ENCODE measurements around the gene ALDOB.
"Not testable (repeated sequence)": the region's sequence is repeated elsewhere in the genome, so short reads cannot be mapped to it uniquely, and the experiment has no call there.

Gene ALDOB

DNA sequence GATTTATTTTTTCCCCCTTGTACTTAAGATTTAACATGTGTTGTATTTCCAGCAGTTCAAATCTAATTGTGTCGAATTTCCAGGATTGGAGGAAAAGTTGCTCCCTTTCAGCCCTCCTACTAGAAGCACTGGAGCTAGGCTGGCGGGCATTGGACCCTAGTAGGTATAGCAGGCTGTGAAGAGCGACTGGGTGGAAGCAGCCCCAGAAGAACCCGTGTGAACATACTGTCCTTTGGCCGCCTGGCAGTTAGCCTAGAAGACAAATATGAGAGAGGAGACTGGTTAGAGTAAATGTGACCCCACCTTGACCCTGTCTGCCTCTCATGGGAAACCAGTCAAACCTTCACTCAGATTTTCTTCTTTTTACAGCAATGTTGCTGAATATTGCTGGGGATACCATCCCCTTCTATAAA, 13.9 kb downstream of the ALDOB start:
- peak; percentile 17 for DNase-seq (ENCODE audit: low spot score)

GRCh38 chr9:101419863-101420262, 15.7 kb downstream of the ALDOB start:
- DNase-seq (ENCODE audit: low spot score): no peak

DNA sequence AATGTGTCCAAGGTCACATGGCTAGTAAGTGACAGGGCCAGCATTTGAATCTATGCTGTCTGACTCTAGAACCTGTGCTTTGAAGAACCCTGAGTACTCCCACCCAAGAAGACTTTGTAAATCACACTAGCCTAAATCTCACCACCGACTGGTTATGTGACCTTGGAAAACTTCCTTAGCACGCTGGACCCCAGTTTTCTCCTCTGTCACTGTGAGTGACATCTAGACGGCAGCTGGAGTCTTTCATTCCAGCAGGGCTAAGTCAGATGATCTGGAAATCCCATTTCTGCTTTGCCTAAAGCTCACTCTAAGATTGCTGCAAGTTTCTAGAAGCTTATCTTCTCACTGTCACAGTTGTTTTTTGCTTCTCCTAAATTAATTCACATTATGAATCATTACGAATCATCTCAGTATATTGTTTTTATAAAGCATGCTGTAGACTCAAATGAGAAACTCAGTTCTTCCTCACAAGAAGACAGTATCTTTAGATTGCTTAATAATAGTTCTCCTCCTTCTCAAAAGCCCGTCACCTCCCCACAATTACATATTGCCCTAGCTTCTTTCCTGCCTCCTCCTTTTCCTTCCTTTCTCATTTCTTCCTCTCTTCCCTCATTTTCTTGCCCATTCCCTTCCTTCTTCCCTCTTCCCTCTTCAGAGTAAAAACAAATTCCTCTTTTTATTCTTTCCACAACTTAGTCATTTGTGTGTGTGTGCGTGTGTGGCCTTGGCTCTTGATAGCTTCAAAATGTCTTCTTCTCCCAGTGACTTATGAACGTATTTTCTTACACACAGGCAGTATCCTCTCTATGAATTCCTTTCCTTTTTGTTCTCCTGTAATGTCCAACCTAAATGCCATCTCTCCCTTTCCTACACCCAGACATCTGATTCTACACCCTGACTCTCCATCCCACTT, 16.8 kb downstream of the ALDOB start:
- no peak for DNase-seq (ENCODE audit: low spot score)

GRCh38 chr9:101417977-101418376, 17.6 kb downstream of the ALDOB start:
- DNase-seq (ENCODE audit: low spot score): no peak

DNA sequence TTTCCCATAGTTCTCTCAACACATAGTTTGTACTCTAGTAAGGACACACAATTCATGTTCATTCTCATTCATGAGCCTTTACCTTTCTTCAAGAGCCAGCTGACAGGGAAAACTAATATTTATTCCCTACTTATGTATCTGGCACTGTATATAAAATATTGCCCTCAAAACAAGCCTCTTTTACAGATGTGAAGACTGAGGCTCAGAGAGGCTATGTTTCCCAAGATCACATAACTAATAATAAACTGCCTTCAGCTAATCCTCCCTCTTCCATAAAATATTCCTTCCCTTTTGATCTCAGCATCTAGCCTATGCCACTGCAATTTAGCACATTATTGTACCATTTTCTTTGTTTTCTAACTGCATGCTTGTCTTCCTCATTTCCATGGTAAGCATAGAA, 18.2 kb downstream of the ALDOB start:
- DNase-seq (ENCODE audit: low spot score): no peak

GRCh38 chr9:101415578-101415977, 20.0 kb downstream of the ALDOB start:
- no peak for DNase-seq (ENCODE audit: low spot score)

DNA sequence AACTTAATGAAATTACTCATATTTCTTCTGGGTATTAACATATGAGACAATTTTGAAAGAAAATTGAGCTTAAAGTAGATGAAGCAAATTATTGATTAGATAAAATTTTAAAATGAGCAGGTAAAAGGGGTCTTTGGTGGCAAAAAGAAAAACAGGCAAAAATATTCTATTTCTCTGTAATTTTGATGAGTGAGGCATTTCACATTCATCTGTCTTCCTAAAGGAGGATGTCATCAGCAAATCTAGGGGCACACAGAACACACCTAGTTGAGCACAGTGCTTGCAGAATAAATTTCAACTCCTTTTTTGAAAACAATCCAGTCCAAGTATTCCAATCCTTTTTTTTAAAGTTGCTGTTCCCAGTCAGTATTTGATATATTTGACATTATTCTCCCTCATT, 20.7 kb downstream of the ALDOB start:
- no peak for DNase-seq (ENCODE audit: low spot score)

- DNase-seq (ENCODE audit: low spot score): no peak
Measured at GRCh38 chr9:101409079-101409477, 26.5 kb downstream of the ALDOB start.

DNA sequence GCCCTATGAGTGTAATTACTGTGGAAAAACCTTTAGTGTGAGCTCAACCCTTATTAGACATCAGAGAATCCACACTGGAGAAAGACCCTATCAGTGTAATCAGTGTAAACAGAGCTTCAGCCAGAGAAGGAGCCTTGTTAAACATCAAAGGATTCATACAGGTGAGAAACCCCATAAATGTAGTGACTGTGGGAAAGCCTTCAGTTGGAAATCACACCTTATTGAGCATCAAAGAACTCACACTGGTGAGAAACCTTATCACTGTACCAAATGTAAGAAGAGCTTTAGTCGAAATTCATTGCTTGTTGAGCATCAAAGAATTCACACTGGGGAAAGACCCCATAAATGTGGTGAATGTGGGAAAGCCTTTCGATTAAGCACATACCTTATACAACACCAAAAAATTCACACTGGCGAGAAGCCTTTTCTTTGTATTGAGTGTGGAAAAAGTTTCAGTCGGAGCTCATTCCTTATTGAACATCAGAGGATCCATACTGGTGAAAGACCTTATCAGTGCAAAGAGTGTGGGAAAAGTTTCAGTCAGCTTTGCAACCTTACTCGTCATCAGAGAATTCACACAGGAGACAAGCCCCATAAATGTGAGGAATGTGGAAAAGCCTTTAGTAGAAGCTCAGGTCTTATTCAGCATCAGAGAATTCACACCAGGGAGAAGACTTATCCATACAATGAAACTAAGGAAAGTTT, 27.0 kb downstream of the ALDOB start:
- no peak for DNase-seq (ENCODE audit: low spot score)

GRCh38 chr9:101403516-101404285, 31.9 kb downstream of the ALDOB start:
- no peak for DNase-seq (ENCODE audit: low spot score)

DNA sequence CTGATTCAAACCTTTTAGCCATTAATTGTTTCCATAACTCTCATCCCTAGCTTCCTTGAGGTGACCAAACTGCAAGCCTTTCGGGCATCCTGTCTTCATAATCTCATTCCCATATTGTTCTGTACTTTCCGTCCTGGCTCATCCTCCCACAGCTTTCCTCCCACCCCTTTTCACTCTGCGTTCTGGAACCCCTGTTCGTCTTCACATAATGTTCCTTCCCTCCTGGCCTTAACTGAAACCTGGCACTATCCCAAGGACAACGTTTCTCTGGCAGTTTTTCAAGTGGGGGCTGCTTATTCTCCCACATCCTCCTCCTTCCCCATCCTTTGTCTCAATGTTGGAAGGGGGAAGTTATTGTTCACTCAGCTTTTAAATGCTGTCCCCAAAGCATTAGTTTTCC, 35.5 kb downstream of the ALDOB start:
- no peak for DNase-seq (ENCODE audit: low spot score)

- no peak for DNase-seq (ENCODE audit: low spot score)
Measured at GRCh38 chr9:101399643-101399970, 36.0 kb downstream of the ALDOB start.

GRCh38 chr9:101398930-101399642, 36.5 kb downstream of the ALDOB start:
- no peak for DNase-seq (ENCODE audit: low spot score)

GRCh38 chr9:101398068-101398929, 37.3 kb downstream of the ALDOB start, which contains the start of the genes MRPL50 and ZNF189:
TSS of gene MRPL50 (minus strand) at chr9:101398618. CDS start at chr9:101398592, 26 bp downstream.
TSS of gene ZNF189 (plus strand) at chr9:101398851. CDS start at chr9:101399157, 306 bp downstream.
- DNase-seq (ENCODE audit: low spot score): peak; percentile 74

DNA sequence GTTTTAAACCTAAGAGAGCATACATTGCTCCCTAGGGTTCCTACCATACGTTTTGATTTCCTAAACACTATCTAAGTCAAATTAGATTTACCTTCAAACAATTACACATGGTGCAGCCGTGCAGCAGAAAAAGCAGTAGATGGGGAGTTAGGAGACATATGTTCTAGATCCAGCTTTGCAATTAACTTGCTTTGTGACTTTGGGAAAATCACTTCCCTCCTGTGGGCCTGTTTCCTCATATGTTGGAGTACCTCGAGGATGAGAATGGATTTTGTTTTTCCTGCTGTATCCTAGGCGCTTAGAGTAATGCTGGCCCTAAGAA, 37.9 kb downstream of the ALDOB start:
- DNase-seq (ENCODE audit: low spot score): no peak

GRCh38 chr9:101394687-101395086, 40.9 kb downstream of the ALDOB start:
- no peak for DNase-seq (ENCODE audit: low spot score)

DNA sequence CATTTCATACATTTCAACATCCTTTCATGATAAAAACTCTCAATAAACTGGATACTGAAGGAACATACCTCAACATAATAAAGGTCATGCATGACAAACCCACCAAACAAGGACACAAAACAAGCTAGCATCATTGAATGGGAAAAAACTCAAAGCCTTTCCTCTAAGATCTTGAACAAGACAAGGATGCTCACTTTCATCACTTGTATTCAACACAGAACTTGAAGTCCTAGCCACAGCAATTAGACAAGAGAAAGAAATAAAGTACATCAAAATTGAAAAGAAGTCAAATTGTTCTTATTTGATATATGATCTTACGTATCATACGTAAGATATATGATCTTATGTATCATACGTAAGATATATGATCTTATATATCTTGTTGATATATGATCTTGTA, 42.4 kb downstream of the ALDOB start:
- no peak for DNase-seq (ENCODE audit: low spot score)

- DNase-seq (ENCODE audit: low spot score): no peak
Measured at GRCh38 chr9:101388507-101388993, 47.0 kb downstream of the ALDOB start.

DNA sequence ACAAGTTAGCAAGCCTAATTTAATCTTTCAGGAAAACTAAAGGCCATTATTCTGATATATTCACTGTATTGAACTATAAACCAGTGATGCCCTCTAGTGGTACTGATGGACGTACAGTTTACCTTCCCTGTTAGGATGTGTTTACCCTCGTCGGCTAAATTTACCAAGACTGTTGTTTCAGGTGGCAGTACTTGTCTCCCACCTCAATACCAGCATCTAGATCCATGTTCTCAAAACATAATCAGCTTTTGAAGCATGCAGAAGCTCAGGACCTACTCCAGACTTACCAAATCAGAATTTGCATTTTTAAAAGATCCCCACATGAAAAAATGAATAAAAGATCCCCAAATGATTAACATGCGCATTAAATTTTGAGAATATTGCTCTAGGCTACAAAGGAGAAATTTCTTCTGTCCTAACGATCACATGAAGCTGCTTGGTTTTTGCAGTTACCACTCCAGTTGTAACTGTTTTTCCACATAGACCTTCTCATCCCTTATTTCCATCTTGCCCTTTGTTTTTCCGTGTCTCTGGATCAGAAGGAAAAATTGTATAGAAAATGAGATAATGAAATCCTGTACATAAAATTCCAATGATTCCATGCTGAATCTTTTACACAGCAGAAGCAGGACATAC, 47.6 kb downstream of the ALDOB start:
- peak; percentile 6 for DNase-seq (ENCODE audit: low spot score)

- not testable (repeated sequence) for DNase-seq (ENCODE audit: low spot score)
Measured at GRCh38 chr9:101384873-101385536, 50.6 kb downstream of the ALDOB start, which contains the start of gene BAAT. TSS of gene BAAT (minus strand) at chr9:101385006. CDS start at chr9:101371404, 13,602 bp downstream.

Data from HuH-7 (cell line).